DND-41 (cell line): ENCODE measurements around the gene STRADA.

Experiments used
- ATAC-seq: fragments of 200-7000 bp; cut with Tn5 transposase; 3 replicates; pipeline ENCODE4 v1.9.1; 2021; ENCODE audit warnings: low read depth; ENCODE audit not compliant: insufficient read depth
- DNase-seq: peaks from one replicate; pipeline ENCODE4 v3.0.0-alpha.2; 2020
- H2AFZ ChIP-seq: 2 replicates; pipeline ENCODE4 v1.6.0; 2012; ENCODE audit warnings: low read depth, low read length
- H3K27ac ChIP-seq: 2 replicates; pipeline ENCODE4 v1.5.1; 2012; ENCODE audit warnings: low read length, inconsistent platforms
- H3K27me3 ChIP-seq: fragments of 200-600 bp; sonication (generic); 2 replicates; pipeline ENCODE4 v1.6.0; 2012; ENCODE audit warnings: low read length, mild to moderate bottlenecking, inconsistent platforms; ENCODE audit not compliant: insufficient read depth, poor library complexity
- H3K36me3 ChIP-seq: 2 replicates; pipeline ENCODE4 v1.5.1; 2012; ENCODE audit warnings: low read length, inconsistent platforms; ENCODE audit not compliant: insufficient read depth
- H3K4me1 ChIP-seq: 2 replicates; pipeline ENCODE4 v1.5.1; 2012; ENCODE audit warnings: mild to moderate bottlenecking, low read length; ENCODE audit not compliant: insufficient read depth
- H3K4me2 ChIP-seq: 2 replicates; pipeline ENCODE4 v1.6.0; 2012; ENCODE audit warnings: mild to moderate bottlenecking, moderate library complexity, low read length, inconsistent platforms; ENCODE audit not compliant: insufficient read depth
- H3K4me3 ChIP-seq, 2 experiments: fragments of 200-600 bp in 1 of 2; shearing (Covaris generic) in 1 of 2; 2 replicates each; pipeline ENCODE4 v1.5.1; 2012 to 2016; ENCODE audit warnings: inconsistent platforms in 2 of 2, low read length in 2 of 2, mild to moderate bottlenecking in 2 of 2, low read depth in 1 of 2, moderate library complexity in 1 of 2
- H3K79me2 ChIP-seq: 2 replicates; pipeline ENCODE4 v1.6.0; 2012; ENCODE audit warnings: low read length, inconsistent platforms; ENCODE audit not compliant: insufficient read depth
- H3K9ac ChIP-seq: 2 replicates; pipeline ENCODE4 v1.6.0; 2012; ENCODE audit warnings: low read depth, mild to moderate bottlenecking, inconsistent platforms, low read length, moderate library complexity
- H3K9me3 ChIP-seq: 2 replicates; pipeline ENCODE4 v1.5.1; 2012; ENCODE audit warnings: low read length, moderate library complexity, mild to moderate bottlenecking, inconsistent platforms; ENCODE audit not compliant: insufficient read depth, severe bottlenecking
- H4K20me1 ChIP-seq: 2 replicates; pipeline ENCODE4 v1.6.0; 2012; ENCODE audit warnings: low read length; ENCODE audit not compliant: insufficient read depth
- CTCF ChIP-seq: IDR thresholded peaks from 2 replicates; pipeline ENCODE4 v1.5.1; 2012; ENCODE audit warnings: borderline replicate concordance, low read length, moderate library complexity, mild to moderate bottlenecking; ENCODE audit not compliant: poor library complexity, severe bottlenecking; ENCODE audit errors: extremely low read depth
- EZH2 ChIP-seq: IDR thresholded peaks from 3 replicates; pipeline ENCODE4 v1.6.1; 2012; ENCODE audit warnings: borderline replicate concordance, low read depth, mild to moderate bottlenecking, moderate library complexity, low read length, inconsistent platforms; ENCODE audit not compliant: severe bottlenecking

The STRADA gene

DNA sequence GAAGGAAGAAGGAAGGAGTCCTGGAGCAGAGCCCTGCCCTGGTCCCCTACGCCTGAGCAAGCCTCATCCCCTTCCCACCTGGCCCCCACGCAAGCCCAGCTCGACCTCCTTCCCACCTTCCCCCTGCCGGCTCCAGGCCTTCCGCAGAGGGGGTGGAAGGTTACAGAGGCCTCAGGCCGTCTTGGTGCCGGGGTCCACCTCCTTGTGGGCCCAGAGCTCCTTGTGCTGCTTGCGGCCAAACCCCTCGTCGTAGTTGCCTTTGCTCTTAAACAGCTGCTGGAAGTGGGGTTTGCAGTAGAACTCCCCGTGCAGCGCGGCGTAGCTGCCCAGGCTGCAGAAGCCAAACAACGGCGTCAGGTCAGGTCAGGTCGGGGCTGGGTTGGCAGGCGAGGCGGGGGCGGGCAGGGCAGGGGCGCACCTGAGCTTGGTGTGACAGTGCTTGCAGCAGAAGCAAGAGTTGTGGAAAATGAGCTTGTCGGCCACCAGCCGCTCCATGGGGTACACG, 43.2 kb downstream of the STRADA start:
- DNase-seq: peak; percentile 30
- Histone ChIP-seq H3K9ac (peak overlapping the region; percentile 90), H3K9me3 (no peaks in the 10 kb centered on the region), H4K20me1 (peaks cover 44% of the 10 kb centered on the region), H3K4me2 (peak overlapping the region; percentile 97), H3K4me1 (peaks cover 35% of the 10 kb centered on the region), H3K79me2 (peaks cover 12% of the 10 kb centered on the region), H3K27me3 (no peaks in the 10 kb centered on the region), H3K27ac (peak overlapping the region; percentile 74), H3K4me3 (peak overlapping the region; percentile 58 to 63; a peak in 3 of 4 replicates), H2AFZ (no peak overlapping the region), H3K36me3 (peaks cover 58% of the 10 kb centered on the region)
- ATAC-seq: no peak
- TF ChIP-seq CTCF (no peak), EZH2 (no peak)

- peak; percentile 20 for ATAC-seq
- Histone ChIP-seq H4K20me1 (peaks cover 40% of the 10 kb centered on the region), H3K27me3 (no peaks in the 10 kb centered on the region), H3K79me2 (peaks cover 12% of the 10 kb centered on the region), H3K4me3 (peak overlapping the region in 1 of 2 experiments; percentile 63; a peak in 2 of 4 replicates), H3K27ac (peak overlapping the region; percentile 74), H3K36me3 (peaks cover 58% of the 10 kb centered on the region), H3K9ac (peak overlapping the region; percentile 90), H3K4me2 (peak overlapping the region; percentile 97), H3K4me1 (peaks cover 35% of the 10 kb centered on the region), H3K9me3 (no peaks in the 10 kb centered on the region), H2AFZ (no peak overlapping the region)
- peak; percentile 78 for DNase-seq
- TF ChIP-seq CTCF (peak; percentile 87), EZH2 (no peak)
Observed at GRCh38 chr17:63697341-63698286, 44.0 kb downstream of the STRADA start.

- Histone ChIP-seq H3K9ac (no peak overlapping the region), H4K20me1 (peaks cover 38% of the 10 kb centered on the region), H3K9me3 (no peaks in the 10 kb centered on the region), H2AFZ (no peak overlapping the region), H3K79me2 (peaks cover 12% of the 10 kb centered on the region), H3K27ac (peak overlapping the region; percentile 48), H3K36me3 (peaks cover 70% of the 10 kb centered on the region), H3K4me1 (peaks cover 32% of the 10 kb centered on the region), H3K27me3 (no peaks in the 10 kb centered on the region), H3K4me3 (no peak overlapping the region), H3K4me2 (no peak overlapping the region)
- DNase-seq (peak; percentile 37), ATAC-seq (no peak)
- peak; percentile 43 for TF ChIP-seq CTCF
- TF ChIP-seq EZH2: no peak
Observed at GRCh38 chr17:63696381-63696961, 45.1 kb downstream of the STRADA start.
